B cell (primary cell): ENCODE results near the gene UBE2R2. TPM values are rescaled to one million over a fixed set of nuclear protein-coding genes. Genes with fewer than 3 reads are reported as not detected.

Experiments
- ATAC-seq: fragments of 200-7000 bp; cut with Tn5 transposase; one replicate; pipeline ENCODE4 v1.10.0; 2021; ENCODE audit warnings: low read depth, mild to moderate bottlenecking, moderate number of reproducible peaks, moderate library complexity
- CTCF ChIA-PET: fragments of 350-600 bp; sonication (Branson Sonifier 250); formaldehyde crosslinking; loops from one replicate; lab custom pipeline; 2021; ENCODE audit warnings: antibody characterized with exemption, inconsistent platforms; lab: Charles Lee
- POLR2A ChIA-PET: fragments of 350-600 bp; sonication (Branson Sonifier 250); formaldehyde crosslinking; loops from one replicate; lab custom pipeline; 2021; ENCODE audit warnings: antibody characterized with exemption; lab: Charles Lee
- DNase-seq: peaks from one replicate; pipeline ENCODE4 v3.0.0; 2013
- H2AFZ ChIP-seq: 2 replicates; pipeline ENCODE4 v1.6.1; 2012; ENCODE audit warnings: mild to moderate bottlenecking, low read depth, low read length; ENCODE audit not compliant: insufficient read depth, poor library complexity, severe bottlenecking
- H3K27ac ChIP-seq, 2 donors: 1 replicate in 1 of 2; 2 replicates in 1 of 2; pipeline ENCODE4 v1.5.1; 2012 to 2013; ENCODE audit warnings: low read length in 2 of 2, mild to moderate bottlenecking in 2 of 2, moderate library complexity in 1 of 2
- H3K27me3 ChIP-seq, 4 experiments: fragments of 200-600 bp in 1 of 4; sonication (generic) in 1 of 4; replicated peaks in 1 of 4; 1 replicate in 2 of 4; 2 replicates in 2 of 4; pipeline versions ENCODE4 v1.6.1 to v1.7.0; 2013 to 2016; ENCODE audit warnings: low read length in 3 of 4, mild to moderate bottlenecking in 2 of 4, mixed read lengths in 1 of 4, moderate library complexity in 1 of 4; ENCODE audit not compliant: insufficient read depth in 4 of 4, control insufficient read depth in 3 of 4; ENCODE audit errors: control extremely low read depth in 1 of 4
- H3K36me3 ChIP-seq, 2 experiments: replicated peaks in 1 of 2; 1 replicate in 1 of 2; 2 replicates in 1 of 2; pipeline versions ENCODE4 v1.6.1 to v1.7.1; 2013; ENCODE audit warnings: low read length in 1 of 2; ENCODE audit not compliant: insufficient read depth in 2 of 2, control insufficient read depth in 1 of 2; ENCODE audit errors: control extremely low read depth in 1 of 2, extremely low read depth in 1 of 2
- H3K4me1 ChIP-seq, 2 donors: fragments of 200-600 bp in 1 of 2; sonication (generic) in 1 of 2; 1 replicate in 1 of 2; 2 replicates in 1 of 2; pipeline versions ENCODE4 v1.5.1 to v1.6.1; 2013 to 2017; ENCODE audit warnings: low read length in 2 of 2; ENCODE audit not compliant: control insufficient read depth in 2 of 2, insufficient read depth in 2 of 2
- H3K4me2 ChIP-seq: replicated peaks from 2 replicates; pipeline ENCODE3; 2012; ENCODE audit warnings: mild to moderate bottlenecking, low read depth, low read length; ENCODE audit not compliant: poor library complexity, severe bottlenecking
- H3K4me3 ChIP-seq, 5 experiments: fragments of 200-600 bp in 1 of 5; sonication (generic) in 1 of 5; 1 replicate in 3 of 5; 2 replicates in 2 of 5; pipeline versions ENCODE4 v1.5.1 to v1.7.0; 2011 to 2016; ENCODE audit warnings: low read length in 4 of 5, mild to moderate bottlenecking in 4 of 5, low read depth in 2 of 5, control low read depth in 1 of 5, moderate library complexity in 1 of 5; ENCODE audit not compliant: insufficient read depth in 1 of 5; ENCODE audit errors: control extremely low read depth in 1 of 5, extremely low read depth in 1 of 5
- H3K79me2 ChIP-seq: fragments of 200-600 bp; sonication (generic); one replicate; pipeline ENCODE4 v1.6.0; 2016; ENCODE audit warnings: low read length; ENCODE audit not compliant: control insufficient read depth, insufficient read depth
- H3K9ac ChIP-seq: fragments of 200-600 bp; sonication (generic); 2 replicates; pipeline ENCODE4 v1.6.1; 2017; ENCODE audit warnings: mild to moderate bottlenecking, low read length, moderate library complexity
- H3K9me3 ChIP-seq, 3 donors: one replicate each; pipeline versions ENCODE4 v1.6.1 to v1.7.1; 2013; ENCODE audit warnings: low read length in 2 of 3; ENCODE audit not compliant: control insufficient read depth in 2 of 3, insufficient read depth in 1 of 3; ENCODE audit errors: control extremely low read depth in 1 of 3
- H4K20me1 ChIP-seq: 2 replicates; pipeline ENCODE4 v1.6.0; 2012; ENCODE audit warnings: mild to moderate bottlenecking, low read length; ENCODE audit not compliant: insufficient read depth, control insufficient read depth, poor library complexity, severe bottlenecking
- H3K27ac Mint-ChIP-seq: one replicate; pipeline ENCODE4 v1.8.0; 2021; ENCODE audit warnings: mixed read lengths
- H3K27me3 Mint-ChIP-seq: one replicate; pipeline ENCODE4 v1.8.0; 2021; ENCODE audit warnings: mixed read lengths
- H3K4me1 Mint-ChIP-seq: one replicate; pipeline ENCODE4 v1.8.0; 2021; ENCODE audit warnings: mixed read lengths
- H3K4me3 Mint-ChIP-seq: one replicate; pipeline ENCODE4 v1.8.0; 2021; ENCODE audit warnings: mixed read lengths
- H3K9me3 Mint-ChIP-seq: one replicate; pipeline ENCODE4 v1.8.0; 2022; ENCODE audit warnings: mixed read lengths; ENCODE audit not compliant: insufficient read depth
- CTCF ChIP-seq: fragments of 200-600 bp; IDR thresholded peaks from one replicate; pipeline ENCODE4 v1.8.0; 2022; ENCODE audit warnings: antibody characterized with exemption, mild to moderate bottlenecking
- EZH2 ChIP-seq: IDR thresholded peaks from 2 replicates; pipeline ENCODE4 v1.6.1; 2012; ENCODE audit warnings: borderline replicate concordance, low read depth, mild to moderate bottlenecking, moderate library complexity, low read length; ENCODE audit not compliant: insufficient read depth, poor library complexity, severe bottlenecking
- WGBS: methylation state at CpG from one replicate; pipeline ENCODE4 v1.1.5; 2013; ENCODE audit warnings: missing lambda C conversion rate; ENCODE audit not compliant: insufficient coverage; 5-methylcytosine and 5-hydroxymethylcytosine counted together
- intact Hi-C: fragments of 100-400 bp; cut with micrococcal nuclease; formaldehyde crosslinking; loops from one replicate; pipeline ENCODE4 v1.10.0; 2022
- polyA plus RNA-seq: library from polyadenylated mRNA; depleted of rRNA; stranded (reverse); fragments of >200 nt; gene quantifications from 2 replicates; pipeline ENCODE4 v1.2.3, GENCODE V29; 2012
- small RNA-seq: library from RNA; depleted of rRNA; stranded (forward); fragments of <200 nt; gene quantifications from one replicate; pipeline ENCODE3, GENCODE V24; 2012; ENCODE audit warnings: low replicate concordance, low read depth; ENCODE audit not compliant: insufficient read length
- total RNA-seq, 2 donors: library from RNA; stranded (reverse); fragments of 120-200 nt in 1 of 2; gene quantifications; 1 replicate in 1 of 2; 2 replicates in 1 of 2; pipeline versions ENCODE4 v1.2.3 to v1.2.4, GENCODE V29; 2013 to 2022

UBE2R2 gene
- total and polyA plus RNA-seq, 2 donors (not counting 1 experiment from before 2014, with no cell fraction given), result 18.9 to 48.8 TPM

DNA sequence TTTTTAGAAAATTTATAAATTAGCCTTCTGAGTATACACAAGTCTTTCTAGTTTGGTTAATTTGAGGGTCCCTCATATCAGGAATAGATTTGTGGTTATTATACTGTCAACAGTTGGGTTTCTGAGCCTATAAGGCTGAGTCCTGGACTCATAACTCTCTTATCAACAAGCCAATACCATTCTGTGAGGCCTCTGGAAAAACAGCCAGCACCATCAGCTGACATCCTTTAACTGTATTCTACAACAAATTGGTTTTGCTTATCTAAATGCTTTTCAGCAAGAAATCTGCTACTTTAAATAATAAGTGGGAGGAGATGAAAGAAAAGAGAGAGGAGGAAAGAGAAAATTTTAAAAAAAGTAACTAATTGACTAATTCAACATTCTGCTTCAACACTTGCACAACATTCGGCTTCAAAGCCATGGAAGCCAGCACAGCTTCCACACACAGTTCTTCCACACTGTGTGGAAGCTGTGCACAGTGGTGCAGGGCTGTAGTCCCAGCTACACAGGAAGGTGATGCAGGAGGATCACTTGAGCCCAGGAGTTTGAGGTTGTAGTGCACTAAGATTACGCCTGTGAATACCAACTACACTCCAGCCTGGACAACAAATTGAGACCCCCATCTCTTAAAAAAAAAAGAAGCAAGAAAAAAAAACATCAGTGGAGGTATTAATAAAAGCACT, 147.3 kb downstream of the UBE2R2 start:
- H3K27me3 ChIP-seq, result no peaks in the 10 kb centered on the region
- H3K9ac ChIP-seq, result no peak overlapping the region
- DNase-seq, result no peak
- no peak for TF ChIP-seq CTCF
- no peak for TF ChIP-seq EZH2
- no peak overlapping the region for H3K27ac ChIP-seq
- H2AFZ ChIP-seq, result no peak overlapping the region
- no peak overlapping the region for H3K27ac Mint-ChIP-seq
- no CpG with 5 or more reads among the region's 2 CpGs for WGBS
- H3K27me3 Mint-ChIP-seq, result no peaks in the 10 kb centered on the region
- no peaks in the 10 kb centered on the region for H3K9me3 ChIP-seq
- CTCF ChIA-PET, result interaction anchor here (1.1 kb wide), 1 partner anchor 28 kb away, joined by 3 read pairs; no protein-coding TSS in a partner anchor
- no peak for ATAC-seq
- H3K4me3 ChIP-seq, result no peak overlapping the region
- no peaks in the 10 kb centered on the region for H3K4me1 Mint-ChIP-seq
- H3K9me3 Mint-ChIP-seq, result no peaks in the 10 kb centered on the region
- no peak overlapping the region for H3K4me3 Mint-ChIP-seq
- intact Hi-C loops, result no loop called here
- peaks cover 4 to 5% of the 10 kb centered on the region in 2 experiments for H3K36me3 ChIP-seq
- POLR2A ChIA-PET, result no interaction called here
- no peaks in the 10 kb centered on the region for H3K4me1 ChIP-seq
- no peak overlapping the region for H3K4me2 ChIP-seq
- H4K20me1 ChIP-seq, result no peaks in the 10 kb centered on the region
- H3K79me2 ChIP-seq, result no peaks in the 10 kb centered on the region

Small RNA genes within 50 kb of the gene (small RNA-seq; reads per million reads assigned to genes)
- gene RF00019 (not detected), gene RNU4ATAC11P (not detected), gene SNORD121A (314 reads per million, percentile 97 among the genes with 10 or more reads in this experiment), gene SNORD121B (not detected)

Other genes with a start within 250 kb of the UBE2R2 start
- gene PRSS3, start 21.6 kb upstream of the UBE2R2 start, total RNA-seq, result not detected in 2 replicates
- not detected in 2 replicates for gene PRSS3, start 21.6 kb upstream of the UBE2R2 start, polyA plus RNA-seq
- 26.2 and 33.5 TPM in 2 replicates for gene UBAP2, start 231.7 kb downstream of the UBE2R2 start, total RNA-seq
- 14.2 and 15.5 TPM in 2 replicates for gene UBAP2, start 231.7 kb downstream of the UBE2R2 start, polyA plus RNA-seq